ENCODE results near the gene AATF.

DNA sequence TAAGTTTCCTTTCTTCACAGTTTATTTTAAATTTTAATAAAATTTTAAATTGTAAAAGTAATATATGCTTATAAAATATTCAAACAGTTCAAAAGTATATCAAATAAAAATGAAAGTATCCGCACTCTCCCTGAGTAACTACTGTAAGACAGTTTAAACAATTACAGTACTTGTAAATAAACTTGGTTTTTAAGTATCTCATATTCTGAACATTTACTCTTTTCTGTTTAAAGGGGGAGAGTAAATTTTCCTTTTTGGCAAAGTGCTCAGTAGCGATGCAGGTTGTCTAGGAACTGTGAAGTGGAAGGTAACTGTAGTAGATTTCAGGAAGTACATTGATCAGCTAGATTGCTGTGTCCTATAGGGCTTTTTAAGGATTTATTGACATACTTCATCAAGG lies 28.8 kb downstream of the AATF start:
- TF ChIP-seq GATA2 (IDR thresholded peaks at IDR 0.05; ENCODE audit: low read depth, low read length) = no peak
- no peak for TF ChIP-seq GATA3 (IDR thresholded peaks at IDR 0.05; ENCODE audit: low read depth, low read length)

Measured in SH-SY5Y (cell line).